Ovary (tissue), 3 donors: ENCODE data around the gene DENND4C.

Experiments
- CTCF ChIP-seq, 3 donors: fragments of 450-650 bp in 2 of 3; fragments of 200-600 bp in 1 of 3; IDR thresholded peaks; one replicate each; pipeline versions ENCODE4 v1.5.1 to v1.8.0; 2016 to 2022; ENCODE audit warnings: antibody characterized with exemption in 3 of 3, mild to moderate bottlenecking in 1 of 3
- EP300 ChIP-seq: sonication (generic); formaldehyde crosslinking; IDR thresholded peaks from one replicate; pipeline ENCODE4 v1.6.1; 2017; ENCODE audit warnings: antibody characterized with exemption
- donor health status: DM: no; HTN: no; CAD: no.

GRCh38 chr9:19223724-19224123 lies 6.8 kb upstream of the DENND4C start:
- TF ChIP-seq CTCF (IDR thresholded peaks at IDR 0.05): no peak
- no peak for TF ChIP-seq EP300
